Glomerular endothelial cell (primary cell): ENCODE results near the gene FRMPD2. TPM values are rescaled to one million over a fixed set of nuclear protein-coding genes. Genes with fewer than 3 reads are reported as not detected.
"Not testable (repeated sequence)": the region's sequence is repeated elsewhere in the genome, so short reads cannot be mapped to it uniquely, and the experiment has no call there.

Source experiments
- DNase-seq: peaks from one replicate; pipeline ENCODE4 v3.0.0-alpha.2; 2011; ENCODE audit warnings: low read depth, low spot score; ENCODE audit errors: extremely low read depth
- total RNA-seq: library from RNA; depleted of rRNA; stranded (reverse); fragments of >200 nt; gene quantifications from 2 replicates; pipeline ENCODE4 v1.2.3, GENCODE V29; 2015

The FRMPD2 gene
- total RNA-seq, 1 donor from 2014 or later: not detected

- DNase-seq: not testable (repeated sequence)
Measured at GRCh38 chr10:48143721-48144642, 130.5 kb downstream of the FRMPD2 start.

GRCh38 chr10:48140949-48141348 is 133.5 kb downstream of the FRMPD2 start:
- DNase-seq: not testable (repeated sequence)

- DNase-seq: not testable (repeated sequence)
Measured at GRCh38 chr10:48139953-48140850, 134.3 kb downstream of the FRMPD2 start.

GRCh38 chr10:48128954-48129353 is 145.5 kb downstream of the FRMPD2 start:
- DNase-seq: not testable (repeated sequence)

GRCh38 chr10:48126251-48126650 is 148.2 kb downstream of the FRMPD2 start:
- not testable (repeated sequence) for DNase-seq

- DNase-seq: not testable (repeated sequence)
Measured at GRCh38 chr10:48125631-48126030, 148.9 kb downstream of the FRMPD2 start.

- DNase-seq: not testable (repeated sequence)
Measured at GRCh38 chr10:48122618-48123017, 151.9 kb downstream of the FRMPD2 start.

- DNase-seq: not testable (repeated sequence)
Measured at GRCh38 chr10:48110277-48110676, 164.2 kb downstream of the FRMPD2 start.

Other genes starting within 250 kb of the FRMPD2 start
- gene MAPK8, start 32.0 kb upstream of the FRMPD2 start, total RNA-seq: 34.3 and 63.4 TPM in 2 replicates